ENCODE measurements around the gene JPH4.
A peak's percentile ranks its signal among the peaks of the same experiment; 100 is the strongest.

JPH4 gene

DNA sequence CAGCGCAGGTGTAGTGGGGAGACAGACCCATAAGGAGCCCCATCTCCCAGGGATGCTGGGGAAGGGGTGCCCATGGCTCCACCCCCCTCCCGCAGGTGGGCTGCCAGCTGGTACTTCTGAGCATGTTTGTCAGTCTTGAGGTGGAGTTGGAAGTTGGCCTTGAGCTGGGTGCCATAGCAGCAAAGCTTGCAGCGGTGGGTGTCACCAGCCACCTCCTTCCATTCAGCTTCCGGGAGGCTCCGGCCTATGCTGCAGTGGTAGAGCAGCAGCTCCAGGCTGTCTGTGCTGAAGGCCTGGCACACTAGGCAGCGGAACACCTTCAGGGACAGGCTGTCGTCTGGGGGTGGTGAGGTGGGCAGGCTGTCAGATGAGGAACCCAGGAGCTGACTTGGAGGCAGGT is 45.9 kb downstream of the JPH4 start:
- Histone ChIP-seq H3K9me3 (no peaks in the 10 kb centered on the region), H3K36me3 (peaks cover 35% of the 10 kb centered on the region), H4K20me1 (no peaks in the 10 kb centered on the region), H3K9ac (no peak overlapping the region), H3K4me3 (no peak overlapping the region), H3K27ac (no peak overlapping the region), H3K4me1 (peaks cover 24% of the 10 kb centered on the region), H3K4me2 (no peak overlapping the region), H3K27me3 (no peaks in the 10 kb centered on the region)
- no peak for TF ChIP-seq Cebpa-rat (IDR thresholded peaks at IDR 0.05)

GRCh38 chr14:23531391-23531790 is 47.2 kb downstream of the JPH4 start:
- H4K20me1 ChIP-seq, result no peaks in the 10 kb centered on the region
- H3K27me3 ChIP-seq, result no peaks in the 10 kb centered on the region
- H3K27ac ChIP-seq, result peak overlapping the region; percentile 80; the same call in 1 of the 2 replicates
- peaks cover 46% of the 10 kb centered on the region for H3K36me3 ChIP-seq
- peak overlapping the region; percentile 81 for H3K4me2 ChIP-seq
- H3K4me3 ChIP-seq, result no peak overlapping the region
- TF ChIP-seq Cebpa-rat (IDR thresholded peaks at IDR 0.05), result no peak
- H3K9me3 ChIP-seq, result no peaks in the 10 kb centered on the region
- H3K4me1 ChIP-seq, result peaks cover 21% of the 10 kb centered on the region
- no peak overlapping the region for H3K9ac ChIP-seq

DNA sequence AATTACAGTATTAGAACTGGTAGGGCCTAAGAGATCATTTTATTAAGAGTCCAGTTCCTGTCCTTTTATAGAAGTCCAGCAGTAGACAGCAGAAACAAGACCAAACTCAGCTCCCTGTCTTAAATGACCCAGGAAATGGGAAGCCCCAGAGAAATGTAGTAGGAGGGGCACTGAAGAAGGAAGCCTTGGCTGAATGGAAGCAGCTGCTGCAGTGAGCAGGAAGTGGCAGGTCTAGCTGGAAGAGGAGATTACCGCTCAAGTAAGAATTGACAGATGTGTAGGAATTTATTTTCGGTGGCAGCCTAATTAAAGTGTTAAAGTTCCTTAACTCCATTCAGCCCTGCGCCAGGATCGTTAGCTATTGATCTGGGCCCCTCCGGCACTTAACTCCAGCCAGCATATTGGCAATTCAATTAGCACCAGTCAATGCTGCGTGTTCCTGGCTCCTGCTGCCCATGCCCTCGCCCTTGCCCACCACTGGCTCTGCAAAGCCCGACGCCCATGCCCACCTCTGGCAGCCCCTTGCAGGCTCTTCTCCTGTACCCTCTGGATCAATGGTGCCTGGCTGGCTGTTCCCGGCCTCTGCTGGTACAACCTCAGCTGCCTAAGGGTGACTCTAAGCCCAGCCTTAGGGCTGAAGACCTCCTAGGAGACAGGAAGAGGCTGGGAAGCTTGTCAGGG is 48.1 kb downstream of the JPH4 start:
- TF ChIP-seq Cebpa-rat (IDR thresholded peaks at IDR 0.05), result no peak
- Histone ChIP-seq H4K20me1 (no peaks in the 10 kb centered on the region), H3K4me3 (no peak overlapping the region; the same call in 1 of the 2 replicates), H3K27me3 (no peaks in the 10 kb centered on the region), H3K9ac (peak overlapping the region; percentile 56), H3K9me3 (no peaks in the 10 kb centered on the region), H3K4me1 (peaks cover 21% of the 10 kb centered on the region), H3K27ac (peak overlapping the region; percentile 80), H3K36me3 (peaks cover 52% of the 10 kb centered on the region), H3K4me2 (peak overlapping the region; percentile 81)

- H3K27ac ChIP-seq, result 0 out of 2 replicates have a peak overlapping the region, but pooled peaks have one; percentile 45
Observed at GRCh38 chr14:23529016-23529415, 49.6 kb downstream of the JPH4 start.

GRCh38 chr14:23528555-23528954 is 50.0 kb downstream of the JPH4 start:
- H3K4me3 ChIP-seq, result no peak overlapping the region
- H3K4me1 ChIP-seq, result peaks cover 21% of the 10 kb centered on the region
- H3K27ac ChIP-seq, result no peak overlapping the region
- H3K36me3 ChIP-seq, result peaks cover 55% of the 10 kb centered on the region
- H3K27me3 ChIP-seq, result no peaks in the 10 kb centered on the region
- no peaks in the 10 kb centered on the region for H4K20me1 ChIP-seq
- no peaks in the 10 kb centered on the region for H3K9me3 ChIP-seq
- no peak for TF ChIP-seq Cebpa-rat (IDR thresholded peaks at IDR 0.05)
- no peak overlapping the region for H3K4me2 ChIP-seq
- H3K9ac ChIP-seq, result no peak overlapping the region

More at GRCh38 chr14:23529016-23529415, 49.6 kb downstream of the JPH4 start:
- H3K9me3 ChIP-seq, result no peaks in the 10 kb centered on the region
- H3K4me2 ChIP-seq, result no peak overlapping the region
- peaks cover 55% of the 10 kb centered on the region for H3K36me3 ChIP-seq
- H3K4me3 ChIP-seq, result no peak overlapping the region
- H3K4me1 ChIP-seq, result peaks cover 21% of the 10 kb centered on the region
- no peaks in the 10 kb centered on the region for H3K27me3 ChIP-seq
- no peaks in the 10 kb centered on the region for H4K20me1 ChIP-seq
- no peak overlapping the region for H3K9ac ChIP-seq
- no peak for TF ChIP-seq Cebpa-rat (IDR thresholded peaks at IDR 0.05)

DNA sequence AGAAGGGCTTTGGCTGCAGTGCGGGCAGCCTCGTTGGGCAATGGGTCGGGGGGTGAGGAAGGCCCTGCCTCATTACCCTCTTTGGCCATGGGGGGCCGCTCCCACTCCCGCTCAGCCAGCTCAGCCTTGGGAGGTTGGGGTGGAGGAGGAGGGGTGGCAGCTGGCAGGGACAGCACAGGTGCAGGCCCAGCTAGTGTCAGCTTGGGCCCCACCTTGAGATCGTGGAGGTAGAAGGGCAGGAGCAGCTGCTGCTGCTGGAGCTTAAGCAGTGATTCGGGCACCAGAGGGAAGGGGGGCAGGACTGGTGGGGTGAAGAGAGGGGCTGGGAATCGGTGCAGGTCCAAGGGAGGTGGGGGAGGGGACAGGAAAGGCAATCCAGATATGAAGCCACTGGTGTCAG is 53.0 kb downstream of the JPH4 start:
- H3K27ac ChIP-seq, result no peak overlapping the region

GRCh38 chr14:23524954-23525353 is 53.6 kb downstream of the JPH4 start:
- H3K27ac ChIP-seq, result no peak overlapping the region
- H3K9me3 ChIP-seq, result no peaks in the 10 kb centered on the region
- no peak for TF ChIP-seq Cebpa-rat (IDR thresholded peaks at IDR 0.05)
- H3K4me2 ChIP-seq, result no peak overlapping the region
- no peaks in the 10 kb centered on the region for H4K20me1 ChIP-seq
- H3K36me3 ChIP-seq, result peaks cover 57% of the 10 kb centered on the region
- no peaks in the 10 kb centered on the region for H3K27me3 ChIP-seq
- no peak overlapping the region for H3K4me3 ChIP-seq
- H3K9ac ChIP-seq, result no peak overlapping the region
- peaks cover 6% of the 10 kb centered on the region for H3K4me1 ChIP-seq

More for the DNA sequence above, 53.0 kb downstream of the JPH4 start:
- no peak for TF ChIP-seq Cebpa-rat (IDR thresholded peaks at IDR 0.05)
- no peak overlapping the region for H3K4me2 ChIP-seq
- H3K36me3 ChIP-seq, result peaks cover 57% of the 10 kb centered on the region
- H3K27me3 ChIP-seq, result no peaks in the 10 kb centered on the region
- no peaks in the 10 kb centered on the region for H3K9me3 ChIP-seq
- H3K9ac ChIP-seq, result no peak overlapping the region
- H3K4me3 ChIP-seq, result no peak overlapping the region
- no peaks in the 10 kb centered on the region for H4K20me1 ChIP-seq
- H3K4me1 ChIP-seq, result peaks cover 8% of the 10 kb centered on the region

DNA sequence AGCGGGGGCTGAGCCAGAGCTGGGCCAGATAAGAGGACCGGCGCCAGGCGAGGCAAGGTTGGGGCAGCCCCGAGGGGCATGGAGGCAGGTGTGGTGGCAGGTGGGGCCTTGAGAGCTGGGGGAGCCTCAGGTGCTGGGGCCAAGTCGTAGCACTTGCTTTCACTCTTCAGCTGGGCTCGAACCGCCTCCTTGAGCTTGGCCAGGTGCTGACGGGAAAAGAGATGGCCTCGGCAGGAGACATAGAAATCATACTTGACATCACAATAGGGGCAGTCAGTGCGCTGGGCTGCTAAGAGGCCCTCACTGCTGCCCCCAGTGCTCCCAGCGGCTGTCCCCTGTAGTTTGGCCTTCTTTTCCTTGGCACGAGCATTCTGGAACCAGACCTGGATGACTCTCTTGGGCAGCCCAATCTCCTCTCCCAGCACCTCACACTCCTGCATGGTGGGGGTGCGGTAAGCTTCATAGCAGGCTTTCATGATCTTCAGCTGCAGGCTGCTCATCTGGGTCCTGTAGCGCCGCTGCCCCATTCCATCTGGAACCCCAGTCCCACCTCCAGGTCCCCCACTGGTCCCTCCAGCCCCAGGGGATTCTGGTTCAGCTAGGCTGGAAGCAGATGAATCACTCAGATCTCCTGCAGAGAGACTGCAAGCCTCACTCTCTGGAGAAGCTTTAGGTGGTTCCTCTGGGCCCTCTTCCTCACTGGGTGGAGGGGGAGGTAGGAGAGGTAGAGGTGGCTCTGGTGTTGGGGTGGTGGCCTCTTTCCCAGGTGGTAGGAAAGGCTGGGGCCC is 55.2 kb downstream of the JPH4 start:
- H3K4me2 ChIP-seq, result no peak overlapping the region
- H3K36me3 ChIP-seq, result peaks cover 56% of the 10 kb centered on the region
- H3K4me3 ChIP-seq, result no peak overlapping the region
- no peak for TF ChIP-seq Cebpa-rat (IDR thresholded peaks at IDR 0.05)
- H3K9me3 ChIP-seq, result no peaks in the 10 kb centered on the region
- H3K4me1 ChIP-seq, result 0 out of 2 replicates have a peak, but pooled peaks cover 9% of the 10 kb centered on the region
- no peak overlapping the region for H3K9ac ChIP-seq
- no peaks in the 10 kb centered on the region for H3K27me3 ChIP-seq
- no peaks in the 10 kb centered on the region for H4K20me1 ChIP-seq
- H3K27ac ChIP-seq, result no peak overlapping the region

- no peak overlapping the region for H3K4me2 ChIP-seq
- no peak overlapping the region for H3K4me3 ChIP-seq
- no peak for TF ChIP-seq Cebpa-rat (IDR thresholded peaks at IDR 0.05)
- H3K9ac ChIP-seq, result no peak overlapping the region
- peaks cover 49% of the 10 kb centered on the region for H3K36me3 ChIP-seq
- no peaks in the 10 kb centered on the region for H3K9me3 ChIP-seq
- 0 out of 2 replicates have a peak, but pooled peaks cover 9% of the 10 kb centered on the region for H3K4me1 ChIP-seq
- H4K20me1 ChIP-seq, result no peaks in the 10 kb centered on the region
- no peak overlapping the region for H3K27ac ChIP-seq
- no peaks in the 10 kb centered on the region for H3K27me3 ChIP-seq
Observed at GRCh38 chr14:23522643-23523198, 55.9 kb downstream of the JPH4 start.
